Liver (tissue), 9 donors: ENCODE measurements around the gene NUP205. TPM values are rescaled to one million over a fixed set of nuclear protein-coding genes. Genes with fewer than 3 reads are reported as not detected.

ENCODE experiments used
- DNase-seq: peaks from one replicate; pipeline ENCODE4 v3.0.0-alpha.2; 2017; ENCODE audit warnings: low spot score
- H3K27ac ChIP-seq, 2 donors: one replicate each; pipeline ENCODE4 v1.7.0; 2013; ENCODE audit warnings: inconsistent platforms in 2 of 2, low read length in 2 of 2, control low read depth in 1 of 2, low read depth in 1 of 2, mild to moderate bottlenecking in 1 of 2
- H3K27me3 ChIP-seq, 4 donors: one replicate each; pipeline versions ENCODE4 v1.6.1 to v1.7.0; 2013; ENCODE audit warnings: low read length in 3 of 4, inconsistent platforms in 1 of 4, mild to moderate bottlenecking in 1 of 4, moderate library complexity in 1 of 4; ENCODE audit not compliant: control insufficient read depth in 4 of 4, insufficient read depth in 4 of 4
- H3K36me3 ChIP-seq, 4 donors: one replicate each; pipeline versions ENCODE4 v1.6.1 to v1.7.0; 2013; ENCODE audit warnings: low read length in 3 of 4, mild to moderate bottlenecking in 3 of 4, low read depth in 1 of 4, moderate library complexity in 1 of 4; ENCODE audit not compliant: control insufficient read depth in 4 of 4, insufficient read depth in 3 of 4
- H3K4me1 ChIP-seq, 4 donors: one replicate each; pipeline versions ENCODE4 v1.6.1 to v1.7.0; 2013; ENCODE audit warnings: low read length in 3 of 4, mild to moderate bottlenecking in 3 of 4, moderate library complexity in 1 of 4; ENCODE audit not compliant: control insufficient read depth in 4 of 4, insufficient read depth in 4 of 4
- H3K4me3 ChIP-seq, 3 donors: one replicate each; pipeline versions ENCODE4 v1.6.1 to v1.7.0; 2013; ENCODE audit warnings: low read length in 3 of 3, control low read depth in 1 of 3, low read depth in 1 of 3, mild to moderate bottlenecking in 1 of 3
- H3K9ac ChIP-seq, 2 donors: one replicate each; pipeline ENCODE4 v1.7.0; 2013; ENCODE audit warnings: low read length in 2 of 2, mild to moderate bottlenecking in 2 of 2, moderate library complexity in 2 of 2, control low read depth in 1 of 2, low read depth in 1 of 2
- H3K9me3 ChIP-seq, 4 donors: one replicate each; pipeline versions ENCODE4 v1.6.1 to v1.7.0; 2013; ENCODE audit warnings: low read length in 3 of 4; ENCODE audit not compliant: control insufficient read depth in 4 of 4
- ATF3 ChIP-seq: IDR thresholded peaks from 2 replicates; pipeline ENCODE4 v1.6.1; 2016; ENCODE audit warnings: antibody characterized with exemption
- CTCF ChIP-seq: fragments of 150-350 bp; IDR thresholded peaks from 2 replicates; pipeline ENCODE4 v1.5.1; 2017; ENCODE audit warnings: improper control_type of control experiment, low read depth, low read length; ENCODE audit not compliant: missing input control
- EGR1 ChIP-seq, 2 donors: IDR thresholded peaks; 2 replicates each; pipeline ENCODE4 v1.6.1; 2016 to 2018; ENCODE audit warnings: antibody characterized with exemption in 2 of 2, low read depth in 2 of 2
- FOXA1 ChIP-seq: IDR thresholded peaks from 2 replicates; pipeline ENCODE4 v1.6.1; 2016; ENCODE audit warnings: antibody characterized with exemption
- FOXA2 ChIP-seq: IDR thresholded peaks from 2 replicates; pipeline ENCODE4 v1.6.1; 2016; ENCODE audit warnings: antibody characterized with exemption
- GABPA ChIP-seq, 2 donors: IDR thresholded peaks in 1 of 2; conservative IDR thresholded peaks in 1 of 2; 2 replicates each; pipeline ENCODE4 v1.6.1; 2016; ENCODE audit warnings: antibody characterized with exemption in 2 of 2, mild to moderate bottlenecking in 1 of 2, moderate library complexity in 1 of 2
- HNF4A ChIP-seq, 2 donors: conservative IDR thresholded peaks; 2 replicates each; pipeline ENCODE4 v1.6.1; 2016; ENCODE audit warnings: antibody characterized with exemption in 2 of 2, mild to moderate bottlenecking in 2 of 2
- HNF4G ChIP-seq: IDR thresholded peaks from 2 replicates; pipeline ENCODE4 v1.6.1; 2016; ENCODE audit warnings: antibody characterized with exemption
- JUND ChIP-seq, 2 donors: IDR thresholded peaks; 2 replicates each; pipeline ENCODE4 v1.6.1; 2016; ENCODE audit warnings: antibody characterized with exemption in 2 of 2
- MAX ChIP-seq: IDR thresholded peaks from 2 replicates; pipeline ENCODE4 v1.6.1; 2016; ENCODE audit warnings: antibody characterized with exemption
- NR2F2 ChIP-seq: IDR thresholded peaks from 2 replicates; pipeline ENCODE4 v1.6.1; 2016; ENCODE audit warnings: antibody characterized with exemption
- RAD21 ChIP-seq, 2 donors: IDR thresholded peaks; 2 replicates each; pipeline ENCODE4 v1.6.1; 2016; ENCODE audit warnings: antibody characterized with exemption in 2 of 2, mild to moderate bottlenecking in 2 of 2
- REST ChIP-seq: IDR thresholded peaks from 2 replicates; pipeline ENCODE4 v1.6.1; 2016; ENCODE audit warnings: antibody characterized with exemption, mild to moderate bottlenecking
- RXRA ChIP-seq, 2 donors: IDR thresholded peaks; 2 replicates each; pipeline ENCODE4 v1.6.1; 2017 to 2018; ENCODE audit warnings: antibody characterized with exemption in 2 of 2, mild to moderate bottlenecking in 1 of 2
- SP1 ChIP-seq: IDR thresholded peaks from 2 replicates; pipeline ENCODE4 v1.6.1; 2018; ENCODE audit warnings: antibody characterized with exemption, mild to moderate bottlenecking
- TAF1 ChIP-seq: conservative IDR thresholded peaks from 2 replicates; pipeline ENCODE4 v1.6.1; 2016; ENCODE audit warnings: antibody characterized with exemption, mild to moderate bottlenecking
- YY1 ChIP-seq: IDR thresholded peaks from 2 replicates; pipeline ENCODE4 v1.6.1; 2016; ENCODE audit warnings: antibody characterized with exemption, mild to moderate bottlenecking
- ZBTB33 ChIP-seq: IDR thresholded peaks from 2 replicates; pipeline ENCODE4 v1.6.1; 2016; ENCODE audit warnings: antibody characterized with exemption
- WGBS: extraction: QIAGEN DNeasy Blood & Tissue Kit; methylation state at CpG from one replicate; pipeline ENCODE4 v1.1.7; 2013; 5-methylcytosine and 5-hydroxymethylcytosine counted together
- polyA plus RNA-seq, 2 donors: library from polyadenylated mRNA; stranded (reverse) in 1 of 2; unstranded in 1 of 2; fragments of 200-250 nt in 1 of 2; fragments of >200 nt in 1 of 2; fragmentation: Nextera tagmentation in 1 of 2; extraction: Ambion mirVana in 1 of 2; gene quantifications; one replicate each; pipeline versions ENCODE4 v1.2.1 to v1.2.3, GENCODE V29; 2013 to 2015
- total RNA-seq, 2 donors: library from RNA; depleted of rRNA; stranded (reverse); fragments of >200 nt; gene quantifications; one replicate each; pipeline ENCODE4 v1.2.3, GENCODE V29; 2014
- donor health status: healthy.
- donor health status: healthy.
- donor health status: healthy.
- donor health status: healthy.
- donor health status: healthy.

NUP205 gene
- total and polyA plus RNA-seq, 4 donors: 6.3 to 27.8 (median 12.0) TPM

- peaks cover 1 to 11% (median 9%) of the 10 kb centered on the region in 4 donors for H3K4me1 ChIP-seq
- no peaks in the 10 kb centered on the region for H3K36me3 ChIP-seq
- WGBS: 88% methylated on average over 8 of the region's 8 CpGs
- no peak overlapping the region for H3K9ac ChIP-seq
- no peak for TF ChIP-seq ATF3
- TF ChIP-seq EGR1 (IDR thresholded peaks at IDR 0.05; ENCODE audit: low read depth in 2 of 2): no peak
- TF ChIP-seq TAF1: no peak
- H3K9me3 ChIP-seq: no peaks in the 10 kb centered on the region
- H3K27ac ChIP-seq: no peak overlapping the region
- no peak for DNase-seq
- H3K27me3 ChIP-seq: no peaks in the 10 kb centered on the region
- H3K4me3 ChIP-seq: no peak overlapping the region
Measured at GRCh38 chr7:135562720-135563119, 5.0 kb downstream of the NUP205 start.

- no peak overlapping the region for H3K27ac ChIP-seq
- H3K36me3 ChIP-seq: peaks cover 2 to 23% (median 19%) of the 10 kb centered on the region in 4 donors
- no peaks in the 10 kb centered on the region for H3K4me1 ChIP-seq
- no peaks in the 10 kb centered on the region for H3K27me3 ChIP-seq
- DNase-seq: no peak
- TF ChIP-seq FOXA2: no peak
- TF ChIP-seq HNF4A (conservative IDR thresholded peaks at IDR 0.05): no peak
- no peak for TF ChIP-seq MAX
- TF ChIP-seq FOXA1: no peak
- no peak for TF ChIP-seq RXRA (IDR thresholded peaks at IDR 0.05)
- TF ChIP-seq RAD21 (IDR thresholded peaks at IDR 0.05): no peak
- TF ChIP-seq ATF3: no peak
- no peak for TF ChIP-seq CTCF
- no peak for TF ChIP-seq JUND (IDR thresholded peaks at IDR 0.05)
- no peak for TF ChIP-seq YY1
- TF ChIP-seq HNF4G: no peak
- TF ChIP-seq ZBTB33: no peak
- TF ChIP-seq GABPA (IDR thresholded peaks at IDR 0.05 in 1 of 2, conservative IDR thresholded peaks at IDR 0.05 in 1 of 2): no peak
- no peak for TF ChIP-seq EGR1 (IDR thresholded peaks at IDR 0.05; ENCODE audit: low read depth in 2 of 2)
- TF ChIP-seq SP1: no peak
- TF ChIP-seq NR2F2: no peak
- TF ChIP-seq TAF1: no peak
- no peak for TF ChIP-seq REST
- WGBS: 98% methylated on average over 3 of the region's 3 CpGs
- no peak overlapping the region for H3K9ac ChIP-seq
- H3K9me3 ChIP-seq: no peaks in the 10 kb centered on the region
- H3K4me3 ChIP-seq: no peak overlapping the region
Measured at GRCh38 chr7:135571834-135572233, 14.1 kb downstream of the NUP205 start.
